Adrenal gland (tissue), 12 donors: ENCODE results near the gene ERC1. TPM values are rescaled to one million over a fixed set of nuclear protein-coding genes. Genes with fewer than 3 reads are reported as not detected.
A peak's percentile ranks its signal among the peaks of the same experiment; 100 is the strongest.

ENCODE experiments used
- DNase-seq, 7 donors: peaks; one replicate each; pipeline ENCODE4 v3.0.0-alpha.2; 2019 to 2020
- H3K27ac ChIP-seq, 5 donors: fragments of 200-600 bp; sonication (generic) in 4 of 5; 1 replicate in 3 of 5; 2 replicates in 2 of 5; pipeline versions ENCODE4 v1.5.1 to v1.8.0; 2016 to 2020; ENCODE audit warnings: mild to moderate bottlenecking in 1 of 5
- H3K27me3 ChIP-seq: fragments of 200-600 bp; 2 replicates; pipeline ENCODE4 v1.8.0; 2021
- H3K36me3 ChIP-seq, 2 donors: fragments of 200-600 bp; replicated peaks in 1 of 2; 1 replicate in 1 of 2; 2 replicates in 1 of 2; pipeline versions ENCODE4 v1.5.1 to v1.8.0; 2018 to 2022
- H3K4me1 ChIP-seq, 2 donors: fragments of 200-600 bp; replicated peaks in 1 of 2; 1 replicate in 1 of 2; 2 replicates in 1 of 2; pipeline versions ENCODE4 v1.5.1 to v1.8.0; 2018 to 2021
- H3K4me3 ChIP-seq, 4 donors: fragments of 200-600 bp; sonication (generic) in 3 of 4; one replicate each; pipeline ENCODE4 v1.5.1; 2016 to 2018
- H3K9me3 ChIP-seq, 3 donors: fragments of 200-600 bp; sonication (generic) in 1 of 3; replicated peaks in 1 of 3; 1 replicate in 2 of 3; 2 replicates in 1 of 3; pipeline versions ENCODE4 v1.5.1 to v1.8.0; 2016 to 2021
- CTCF ChIP-seq, 6 experiments: fragments of 450-650 bp in 4 of 6; fragments of 200-600 bp in 2 of 6; sonication (generic) in 1 of 6; IDR thresholded peaks; 1 replicate in 5 of 6; 2 replicates in 1 of 6; pipeline versions ENCODE4 v1.5.1 to v1.8.0; 2016 to 2021; ENCODE audit warnings: antibody characterized with exemption in 6 of 6, mild to moderate bottlenecking in 2 of 6, moderate library complexity in 1 of 6
- POLR2A ChIP-seq, 2 donors: fragments of 450-650 bp; IDR thresholded peaks; one replicate each; pipeline ENCODE4 v1.6.1; 2017; ENCODE audit warnings: antibody characterized with exemption in 2 of 2, mild to moderate bottlenecking in 2 of 2, moderate library complexity in 1 of 2
- WGBS, 4 donors: extraction: QIAGEN DNeasy Blood & Tissue Kit in 2 of 4; methylation state at CpG; one replicate each; pipeline versions ENCODE4 v1.1.5 to v1.1.7; 2013 to 2017; 5-methylcytosine and 5-hydroxymethylcytosine counted together
- intact Hi-C, 2 donors: fragments of 100-400 bp; cut with DNase I; formaldehyde crosslinking; loops; one replicate each; pipeline versions ENCODE4 v1.14.1 to v1.15.0; 2022 to 2023
- polyA plus RNA-seq, 3 donors: library from polyadenylated mRNA; stranded (reverse); fragments of 200-250 nt in 2 of 3; fragments of 350-450 nt in 1 of 3; fragmentation: Illumina TruSeq in 1 of 3; extraction: RNeasy Lipid Tissue Mini Kit (QIAGEN cat#74804) in 1 of 3; gene quantifications; one replicate each; pipeline ENCODE4 v1.2.3, GENCODE V29; 2013 to 2014
- total RNA-seq, 9 donors: library from RNA; depleted of rRNA in 4 of 9; stranded (reverse); fragments of >200 nt in 4 of 9; fragments of 120-200 nt in 1 of 9; fragmentation: NEBNext Ultra II Directional in 1 of 9; extraction: Animal tissue kit (Norgen Biotek cat#: 25700) in 1 of 9; gene quantifications; one replicate each; pipeline versions ENCODE4 v1.1.0 to v1.2.4, GENCODE V29; 2013 to 2023
- donor health status: healthy with polysubstance abuse.
- donor health status: Bipolar disorder and iron deficiency.
- donor health status: DM: yes; HTN: yes; CAD: no.
- donor health status: DM: no; HTN: no; CAD: no.
- donor health status: DM: no; HTN: no; CAD: no.
- donor health status: DM: yes; HTN: yes; CAD: no.

ERC1 gene
- total and polyA plus RNA-seq, 12 donors, result 4.1 to 79.5 (median 40.2) TPM

DNA sequence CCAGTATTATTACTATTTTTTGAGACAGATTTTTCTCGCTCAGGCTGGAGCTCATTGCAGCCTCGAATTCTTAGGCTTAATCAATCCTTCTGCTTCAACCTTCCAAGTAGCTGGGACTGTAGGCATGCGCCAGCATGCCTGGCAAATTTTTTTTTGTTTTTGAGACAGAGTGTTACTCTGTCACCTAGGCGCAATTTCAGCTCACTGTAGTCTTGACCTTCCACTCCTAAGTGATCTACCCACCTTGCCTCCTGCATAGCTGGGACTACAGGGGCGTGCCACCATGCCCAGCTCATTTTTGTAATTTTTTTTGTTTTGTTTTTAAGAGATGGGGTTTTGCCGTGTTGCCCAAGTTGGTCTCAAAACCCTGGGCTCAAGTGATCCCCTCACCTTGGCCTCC is 15.2 kb downstream of the ERC1 start:
- TF ChIP-seq POLR2A (IDR thresholded peaks at IDR 0.05), result no peak
- WGBS, 4 donors, result 88 to 96% (median 91%) methylated on average over 6 of the region's 6 CpGs
- intact Hi-C loops, result no loop called here

GRCh38 chr12:1007276-1007675 is 16.3 kb downstream of the ERC1 start:
- TF ChIP-seq CTCF (IDR thresholded peaks at IDR 0.05), result no peak
- TF ChIP-seq POLR2A (IDR thresholded peaks at IDR 0.05), result no peak
- Histone ChIP-seq H3K27me3 (no peaks in the 10 kb centered on the region), H3K36me3 (no peaks in the 10 kb centered on the region), H3K9me3 (no peaks in the 10 kb centered on the region), H3K27ac (no peak overlapping the region), H3K4me3 (no peak overlapping the region), H3K4me1 (peaks cover 9 to 26% of the 10 kb centered on the region in 2 donors)
- WGBS, 4 donors, result 89 to 100% (median 94%) methylated on average over 2 of the region's 2 CpGs
- intact Hi-C loops, result no loop called here
- no peak for DNase-seq

More for the DNA sequence above, 15.2 kb downstream of the ERC1 start:
- Histone ChIP-seq H3K4me1 (peaks cover 9 to 24% of the 10 kb centered on the region in 2 donors), H3K36me3 (no peaks in the 10 kb centered on the region), H3K27ac (no peak overlapping the region), H3K27me3 (no peaks in the 10 kb centered on the region), H3K9me3 (no peaks in the 10 kb centered on the region), H3K4me3 (no peak overlapping the region)
- no peak for DNase-seq

GRCh38 chr12:1007994-1008393 is 17.0 kb downstream of the ERC1 start:
- TF ChIP-seq POLR2A (IDR thresholded peaks at IDR 0.05), result no peak
- TF ChIP-seq CTCF (IDR thresholded peaks at IDR 0.05), result no peak
- no peak overlapping the region for H3K4me3 ChIP-seq
- H3K27ac ChIP-seq, result no peak overlapping the region
- DNase-seq, result no peak
- intact Hi-C loops, result no loop called here
- H3K4me1 ChIP-seq, result peaks cover 12 to 26% of the 10 kb centered on the region in 2 donors
- no peaks in the 10 kb centered on the region for H3K36me3 ChIP-seq
- 89 to 93% (median 91%) methylated on average over 7 of the region's 7 CpGs for WGBS, 4 donors
- H3K9me3 ChIP-seq, result no peaks in the 10 kb centered on the region
- no peaks in the 10 kb centered on the region for H3K27me3 ChIP-seq

DNA sequence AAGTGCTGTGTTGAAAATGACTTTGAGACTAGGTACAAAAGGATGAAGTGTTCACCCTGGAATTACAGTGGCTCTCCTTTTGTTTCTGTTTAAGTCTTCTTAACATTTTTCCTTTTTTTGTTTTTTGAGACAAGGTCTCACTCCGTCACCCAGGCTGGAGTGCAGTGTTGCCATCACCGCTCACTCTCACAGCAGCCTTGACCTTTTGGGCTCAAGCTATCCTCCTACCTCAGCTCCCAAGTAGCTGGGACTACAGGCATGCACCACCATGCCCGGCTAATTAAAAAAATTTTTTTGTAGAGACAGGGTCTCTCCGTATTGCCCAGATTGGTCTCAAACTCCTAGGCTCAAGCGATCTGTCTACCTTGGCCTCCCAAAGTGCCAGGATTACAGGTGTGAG is 20.1 kb downstream of the ERC1 start:
- H3K36me3 ChIP-seq, result no peaks in the 10 kb centered on the region
- no peak for TF ChIP-seq POLR2A (IDR thresholded peaks at IDR 0.05)
- no peak for TF ChIP-seq CTCF (IDR thresholded peaks at IDR 0.05)
- H3K4me3 ChIP-seq, result no peak overlapping the region
- H3K9me3 ChIP-seq, result no peaks in the 10 kb centered on the region
- H3K27me3 ChIP-seq, result no peaks in the 10 kb centered on the region
- peak overlapping the region in 3 of 5 donors; percentile 1 to 53 (median 10) for H3K27ac ChIP-seq
- peaks cover 14 to 21% of the 10 kb centered on the region in 2 donors for H3K4me1 ChIP-seq
- DNase-seq, result peak in 5 of 7 donors; percentile 32 to 59 (median 55)
- intact Hi-C loops, result no loop called here
- 59 to 69% (median 68%) methylated on average over 5 of the region's 5 CpGs for WGBS, 4 donors
